Uterus (tissue), 4 donors: ENCODE results near the gene GRIK4. TPM values are rescaled to one million over a fixed set of nuclear protein-coding genes. Genes with fewer than 3 reads are reported as not detected.

Experiments used
- DNase-seq, 2 donors: peaks; one replicate each; pipeline ENCODE4 v3.0.0-alpha.2; 2019 to 2020
- H3K27ac ChIP-seq, 2 donors: fragments of 200-600 bp; sonication (generic); 1 replicate in 1 of 2; 2 replicates in 1 of 2; pipeline ENCODE4 v1.5.1; 2016 to 2018
- H3K27me3 ChIP-seq, 2 donors: fragments of 200-600 bp; sonication (generic); one replicate each; pipeline ENCODE4 v1.5.1; 2018 to 2019; ENCODE audit warnings: control low read depth in 1 of 2
- H3K36me3 ChIP-seq, 2 donors: fragments of 200-600 bp; sonication (generic); one replicate each; pipeline ENCODE4 v1.5.1; 2019; ENCODE audit warnings: control low read depth in 1 of 2
- H3K4me1 ChIP-seq, 2 donors: fragments of 200-600 bp; sonication (generic); one replicate each; pipeline ENCODE4 v1.5.1; 2018 to 2019; ENCODE audit warnings: control low read depth in 1 of 2
- H3K4me3 ChIP-seq, 2 donors: fragments of 200-600 bp; sonication (generic); 1 replicate in 1 of 2; 2 replicates in 1 of 2; pipeline ENCODE4 v1.5.1; 2018 to 2019; ENCODE audit warnings: mild to moderate bottlenecking in 1 of 2
- H3K9me3 ChIP-seq, 2 donors: fragments of 200-600 bp; sonication (generic); one replicate each; pipeline ENCODE4 v1.5.1; 2019; ENCODE audit warnings: control low read depth in 1 of 2
- POLR2A ChIP-seq, 2 donors: fragments of 450-650 bp; IDR thresholded peaks; one replicate each; pipeline ENCODE4 v1.6.1; 2016; ENCODE audit warnings: antibody characterized with exemption in 2 of 2, mild to moderate bottlenecking in 1 of 2, moderate library complexity in 1 of 2
- intact Hi-C: fragments of 100-400 bp; cut with DNase I; formaldehyde crosslinking; loops from one replicate; pipeline ENCODE4 v1.15.1; 2023; ENCODE audit warnings: low total_unique reads
- total RNA-seq, 4 donors: library from RNA; depleted of rRNA in 3 of 4; stranded (reverse); fragments of >200 nt in 3 of 4; gene quantifications; one replicate each; pipeline versions ENCODE4 v1.1.0 to v1.2.4, GENCODE V29; 2014 to 2023
- TF ChIP-seq, protein P1 (sequence below), 4 experiments: fragments of 200-600 bp in 2 of 4; fragments of 450-650 bp in 2 of 4; sonication (generic) in 2 of 4; IDR thresholded peaks; one replicate each; pipeline ENCODE4 v1.5.1; 2016 to 2019; ENCODE audit warnings: antibody characterized with exemption in 4 of 4, mild to moderate bottlenecking in 2 of 4, moderate library complexity in 1 of 4
- donor health status: DM: yes; HTN: yes; CAD: no.

GRIK4 gene
- total RNA-seq, 4 donors from 2014 or later, result 0.28 to 1.1 TPM; not detected in 2

DNA sequence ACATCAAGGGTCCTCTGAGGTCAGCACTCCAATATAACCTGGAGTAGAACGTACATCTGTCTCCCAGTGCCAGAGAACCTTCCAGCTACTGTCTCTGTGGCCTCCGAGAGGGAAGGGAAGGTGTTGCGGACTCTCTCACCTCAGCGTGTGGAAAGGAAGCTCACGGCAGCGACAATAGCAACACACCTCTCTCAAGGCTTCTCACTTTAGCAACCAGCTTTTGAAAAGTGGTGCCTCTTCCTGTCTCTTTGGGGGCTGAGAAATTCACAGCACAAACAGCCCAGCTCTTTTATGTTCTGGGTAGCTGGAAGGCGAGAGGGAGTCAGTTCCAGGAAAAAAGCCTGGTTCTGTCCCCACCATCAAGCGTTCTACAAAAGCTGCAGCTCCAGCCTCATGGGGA is 355.5 kb downstream of the GRIK4 start:
- Histone ChIP-seq H3K27me3 (no peaks in the 10 kb centered on the region), H3K4me1 (no peaks in the 10 kb centered on the region), H3K27ac (no peak overlapping the region), H3K4me3 (no peak overlapping the region), H3K9me3 (no peaks in the 10 kb centered on the region), H3K36me3 (no peaks in the 10 kb centered on the region)
- TF ChIP-seq, protein P1, sequence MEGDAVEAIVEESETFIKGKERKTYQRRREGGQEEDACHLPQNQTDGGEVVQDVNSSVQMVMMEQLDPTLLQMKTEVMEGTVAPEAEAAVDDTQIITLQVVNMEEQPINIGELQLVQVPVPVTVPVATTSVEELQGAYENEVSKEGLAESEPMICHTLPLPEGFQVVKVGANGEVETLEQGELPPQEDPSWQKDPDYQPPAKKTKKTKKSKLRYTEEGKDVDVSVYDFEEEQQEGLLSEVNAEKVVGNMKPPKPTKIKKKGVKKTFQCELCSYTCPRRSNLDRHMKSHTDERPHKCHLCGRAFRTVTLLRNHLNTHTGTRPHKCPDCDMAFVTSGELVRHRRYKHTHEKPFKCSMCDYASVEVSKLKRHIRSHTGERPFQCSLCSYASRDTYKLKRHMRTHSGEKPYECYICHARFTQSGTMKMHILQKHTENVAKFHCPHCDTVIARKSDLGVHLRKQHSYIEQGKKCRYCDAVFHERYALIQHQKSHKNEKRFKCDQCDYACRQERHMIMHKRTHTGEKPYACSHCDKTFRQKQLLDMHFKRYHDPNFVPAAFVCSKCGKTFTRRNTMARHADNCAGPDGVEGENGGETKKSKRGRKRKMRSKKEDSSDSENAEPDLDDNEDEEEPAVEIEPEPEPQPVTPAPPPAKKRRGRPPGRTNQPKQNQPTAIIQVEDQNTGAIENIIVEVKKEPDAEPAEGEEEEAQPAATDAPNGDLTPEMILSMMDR (IDR thresholded peaks at IDR 0.05), result no peak
- TF ChIP-seq POLR2A (IDR thresholded peaks at IDR 0.05), result no peak
- intact Hi-C loops, result no loop called here
- DNase-seq, result no peak

DNA sequence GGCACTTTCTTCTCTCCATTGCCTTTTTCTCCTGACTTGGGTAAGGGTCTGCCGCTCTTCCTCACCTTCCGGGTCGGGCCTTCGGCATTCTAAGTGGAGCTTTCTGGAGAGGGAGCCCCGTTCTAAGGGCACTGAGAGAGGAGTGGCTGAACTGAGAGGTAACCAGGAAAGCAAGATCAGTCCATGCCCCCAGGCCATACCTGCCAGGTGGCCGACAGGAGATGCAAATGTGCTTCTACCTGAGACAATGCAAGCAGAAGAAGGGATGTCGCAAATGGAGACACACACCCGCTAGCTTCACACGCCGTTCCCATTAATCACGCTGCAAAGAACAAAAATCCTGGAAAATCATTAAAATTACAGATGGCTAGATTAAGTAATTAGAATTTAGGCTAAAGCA is 356.0 kb downstream of the GRIK4 start:
- no peak for TF ChIP-seq POLR2A (IDR thresholded peaks at IDR 0.05)
- TF ChIP-seq, protein P1 (IDR thresholded peaks at IDR 0.05), result no peak
- no peaks in the 10 kb centered on the region for H3K36me3 ChIP-seq
- H3K9me3 ChIP-seq, result no peaks in the 10 kb centered on the region
- no peak for DNase-seq
- no peak overlapping the region for H3K27ac ChIP-seq
- intact Hi-C loops, result no loop called here
- no peak overlapping the region for H3K4me3 ChIP-seq
- no peaks in the 10 kb centered on the region for H3K27me3 ChIP-seq
- no peaks in the 10 kb centered on the region for H3K4me1 ChIP-seq

DNA sequence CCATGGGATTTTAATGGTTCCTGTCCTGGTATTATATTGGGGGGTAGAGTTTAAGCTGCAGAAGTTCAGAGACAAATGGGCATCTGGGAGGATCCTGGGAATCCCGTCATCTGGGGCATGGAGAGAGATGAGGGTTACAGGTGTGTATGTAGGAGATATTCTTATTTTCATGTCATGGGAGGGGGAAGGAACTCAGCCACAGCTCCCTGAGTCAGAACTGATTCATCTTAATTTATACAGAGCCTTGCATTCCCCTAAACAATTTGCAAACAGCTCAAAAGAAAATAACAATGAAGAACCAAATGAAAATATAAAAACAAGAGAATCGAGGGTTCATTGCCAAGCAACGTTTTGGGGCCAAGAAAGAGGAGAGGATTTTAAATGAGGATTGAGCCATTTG is 356.4 kb downstream of the GRIK4 start:
- TF ChIP-seq, protein P1 (IDR thresholded peaks at IDR 0.05), result no peak
- no peak for TF ChIP-seq POLR2A (IDR thresholded peaks at IDR 0.05)
- intact Hi-C loops, result no loop called here
- no peaks in the 10 kb centered on the region for H3K9me3 ChIP-seq
- no peaks in the 10 kb centered on the region for H3K4me1 ChIP-seq
- no peaks in the 10 kb centered on the region for H3K27me3 ChIP-seq
- no peaks in the 10 kb centered on the region for H3K36me3 ChIP-seq
- H3K27ac ChIP-seq, result no peak overlapping the region
- H3K4me3 ChIP-seq, result no peak overlapping the region
- no peak for DNase-seq

DNA sequence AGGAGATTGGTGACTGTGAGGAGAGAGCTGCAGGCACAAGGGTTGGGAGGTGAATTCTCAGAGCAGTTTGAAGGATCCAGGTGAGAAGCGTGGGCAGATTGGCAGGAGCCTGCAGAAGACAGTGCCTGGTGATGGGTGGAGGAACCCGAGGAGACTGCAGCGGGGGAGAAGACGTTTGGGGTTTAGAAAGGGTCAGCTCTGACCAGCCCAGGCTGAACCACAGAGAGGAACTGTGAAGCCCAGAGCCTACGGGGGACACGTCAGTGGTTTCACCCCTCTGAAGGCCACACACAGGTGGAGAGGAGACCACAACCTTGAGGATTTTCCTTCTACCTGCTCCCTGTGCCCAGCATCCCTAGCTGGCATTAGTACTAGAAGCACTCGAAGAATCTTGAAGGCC is 357.5 kb downstream of the GRIK4 start:
- no peaks in the 10 kb centered on the region for H3K9me3 ChIP-seq
- no peaks in the 10 kb centered on the region for H3K36me3 ChIP-seq
- TF ChIP-seq POLR2A (IDR thresholded peaks at IDR 0.05), result no peak
- TF ChIP-seq, protein P1 (IDR thresholded peaks at IDR 0.05), result no peak
- DNase-seq, result no peak
- H3K27ac ChIP-seq, result no peak overlapping the region
- H3K27me3 ChIP-seq, result no peaks in the 10 kb centered on the region
- intact Hi-C loops, result no loop called here
- H3K4me1 ChIP-seq, result no peaks in the 10 kb centered on the region
- H3K4me3 ChIP-seq, result no peak overlapping the region

- Histone ChIP-seq H3K27me3 (no peaks in the 10 kb centered on the region), H3K9me3 (no peaks in the 10 kb centered on the region), H3K36me3 (no peaks in the 10 kb centered on the region), H3K27ac (no peak overlapping the region), H3K4me1 (no peaks in the 10 kb centered on the region), H3K4me3 (no peak overlapping the region)
- intact Hi-C loops, result no loop called here
- TF ChIP-seq, protein P1 (IDR thresholded peaks at IDR 0.05), result no peak
- TF ChIP-seq POLR2A (IDR thresholded peaks at IDR 0.05), result no peak
- DNase-seq, result no peak
Measured at GRCh38 chr11:120869516-120870011, 358.0 kb downstream of the GRIK4 start.
